ENCODE measurements around the gene SHISA8.

Gene SHISA8

GRCh38 chr22:41940832-41941765 is 26.2 kb upstream of the SHISA8 start:
- Mint-ChIP-seq H3K9me3 (no peaks in the 10 kb centered on the region), H3K27ac (peak overlapping the region; percentile 100), H3K27me3 (peaks cover 4 to 6% of the 10 kb centered on the region in 2 donors), H3K4me3 (peak overlapping the region; percentile 42 to 97), H3K4me1 (peaks cover 53 to 77% of the 10 kb centered on the region in 2 donors), H3K36me3 (peaks cover 46 to 68% of the 10 kb centered on the region in 2 donors)
- DNase-seq = peak; percentile 82
- ATAC-seq (replicated peaks) = peak; percentile 49 to 50

- Mint-ChIP-seq H3K4me3 (peak overlapping the region; percentile 94 to 97), H3K36me3 (peaks cover 42 to 69% of the 10 kb centered on the region in 2 donors), H3K4me1 (peaks cover 56 to 80% of the 10 kb centered on the region in 2 donors), H3K27ac (peak overlapping the region; percentile 100), H3K27me3 (no peaks in the 10 kb centered on the region), H3K9me3 (no peaks in the 10 kb centered on the region)
- DNase-seq (peak; percentile 96), ATAC-seq (replicated peaks) (peak; percentile 70 to 74)
Observed at GRCh38 chr22:41939981-41940831, 25.3 kb upstream of the SHISA8 start.

- Mint-ChIP-seq H3K27me3 (no peaks in the 10 kb centered on the region), H3K9me3 (no peaks in the 10 kb centered on the region), H3K36me3 (peaks cover 38 to 63% of the 10 kb centered on the region in 2 donors), H3K4me3 (peak overlapping the region in 1 of 2 donors; percentile 67), H3K27ac (peak overlapping the region; percentile 100), H3K4me1 (peaks cover 73 to 100% of the 10 kb centered on the region in 2 donors)
- DNase-seq = no peak
- ATAC-seq (replicated peaks) = no peak
Observed at GRCh38 chr22:41936894-41937169, 22.0 kb upstream of the SHISA8 start.

- Mint-ChIP-seq H3K4me3 (peak overlapping the region; percentile 67 to 73), H3K27ac (peak overlapping the region; percentile 100), H3K4me1 (peaks cover 69 to 96% of the 10 kb centered on the region in 2 donors), H3K27me3 (no peaks in the 10 kb centered on the region), H3K9me3 (no peaks in the 10 kb centered on the region), H3K36me3 (peaks cover 32 to 51% of the 10 kb centered on the region in 2 donors)
- ATAC-seq (replicated peaks) = no peak
- DNase-seq = no peak
Observed at GRCh38 chr22:41935509-41935908, 20.6 kb upstream of the SHISA8 start.

GRCh38 chr22:41935015-41935351 is 20.1 kb upstream of the SHISA8 start:
- Mint-ChIP-seq H3K4me3 (peak overlapping the region in 1 of 2 donors; percentile 37), H3K27ac (peak overlapping the region; percentile 100), H3K9me3 (no peaks in the 10 kb centered on the region), H3K36me3 (peaks cover 32 to 50% of the 10 kb centered on the region in 2 donors), H3K27me3 (no peaks in the 10 kb centered on the region), H3K4me1 (peaks cover 70 to 96% of the 10 kb centered on the region in 2 donors)
- DNase-seq (no peak), ATAC-seq (replicated peaks) (no peak)

GRCh38 chr22:41934284-41935014 is 19.6 kb upstream of the SHISA8 start:
- H3K27ac Mint-ChIP-seq = peak overlapping the region; percentile 100
- peak overlapping the region; percentile 37 to 64 for H3K4me3 Mint-ChIP-seq
- H3K36me3 Mint-ChIP-seq = peaks cover 30 to 45% of the 10 kb centered on the region in 2 donors
- no peaks in the 10 kb centered on the region for H3K9me3 Mint-ChIP-seq
- ATAC-seq (replicated peaks) (no peak), DNase-seq (no peak)
- peaks cover 68 to 96% of the 10 kb centered on the region in 2 donors for H3K4me1 Mint-ChIP-seq
- no peaks in the 10 kb centered on the region for H3K27me3 Mint-ChIP-seq

- Mint-ChIP-seq H3K4me1 (peaks cover 69 to 96% of the 10 kb centered on the region in 2 donors), H3K27me3 (no peaks in the 10 kb centered on the region), H3K27ac (peak overlapping the region; percentile 100), H3K9me3 (no peaks in the 10 kb centered on the region), H3K4me3 (peak overlapping the region in 1 of 2 donors; percentile 64), H3K36me3 (peaks cover 23 to 37% of the 10 kb centered on the region in 2 donors)
- DNase-seq = no peak
- ATAC-seq (replicated peaks) = no peak
Observed at GRCh38 chr22:41933411-41934177, 18.7 kb upstream of the SHISA8 start.

- DNase-seq = no peak
- Mint-ChIP-seq H3K36me3 (peaks cover 14 to 29% of the 10 kb centered on the region in 2 donors), H3K4me1 (peaks cover 75 to 96% of the 10 kb centered on the region in 2 donors), H3K4me3 (peak overlapping the region; percentile 59 to 61), H3K9me3 (no peaks in the 10 kb centered on the region), H3K27me3 (no peaks in the 10 kb centered on the region), H3K27ac (peak overlapping the region; percentile 85)
- ATAC-seq (replicated peaks) = no peak
Observed at GRCh38 chr22:41932353-41932752, 17.5 kb upstream of the SHISA8 start.

- no peaks in the 10 kb centered on the region for H3K27me3 Mint-ChIP-seq
- DNase-seq (peak; percentile 82), ATAC-seq (replicated peaks) (peak; percentile 40 to 50)
- peak overlapping the region; percentile 31 to 59 for H3K4me3 Mint-ChIP-seq
- H3K36me3 Mint-ChIP-seq = peaks cover 10 to 23% of the 10 kb centered on the region in 2 donors
- peaks cover 73 to 96% of the 10 kb centered on the region in 2 donors for H3K4me1 Mint-ChIP-seq
- no peaks in the 10 kb centered on the region for H3K9me3 Mint-ChIP-seq
- peak overlapping the region; percentile 85 for H3K27ac Mint-ChIP-seq
Observed at GRCh38 chr22:41931701-41932269, 16.9 kb upstream of the SHISA8 start.

- Mint-ChIP-seq H3K4me1 (peaks cover 59 to 88% of the 10 kb centered on the region in 2 donors), H3K27me3 (no peaks in the 10 kb centered on the region), H3K9me3 (no peaks in the 10 kb centered on the region), H3K27ac (peak overlapping the region; percentile 97), H3K36me3 (peaks cover 16 to 21% of the 10 kb centered on the region in 2 donors), H3K4me3 (peak overlapping the region; percentile 66 to 74)
- ATAC-seq (replicated peaks) (no peak), DNase-seq (no peak)
Observed at GRCh38 chr22:41929418-41929810, 14.5 kb upstream of the SHISA8 start.

- DNase-seq (no peak), ATAC-seq (replicated peaks) (no peak)
- Mint-ChIP-seq H3K4me3 (peak overlapping the region; percentile 66 to 74), H3K4me1 (peaks cover 55 to 83% of the 10 kb centered on the region in 2 donors), H3K9me3 (no peaks in the 10 kb centered on the region), H3K27me3 (no peaks in the 10 kb centered on the region), H3K27ac (peak overlapping the region; percentile 97), H3K36me3 (peaks cover 16 to 21% of the 10 kb centered on the region in 2 donors)
Observed at GRCh38 chr22:41928593-41929417, 13.9 kb upstream of the SHISA8 start.

- DNase-seq (no peak), ATAC-seq (replicated peaks) (no peak)
- Mint-ChIP-seq H3K4me3 (peak overlapping the region; percentile 84 to 100), H3K36me3 (peaks cover 22 to 26% of the 10 kb centered on the region in 2 donors), H3K27ac (peak overlapping the region; percentile 97), H3K4me1 (peaks cover 55 to 83% of the 10 kb centered on the region in 2 donors), H3K27me3 (no peaks in the 10 kb centered on the region), H3K9me3 (no peaks in the 10 kb centered on the region)
Observed at GRCh38 chr22:41927813-41928212, 12.9 kb upstream of the SHISA8 start.

Data from stimulated activated naive B cell treated with anti-CD40 and anti-IgM and Interleukin-4, amounts not matched to agents 10 μg/mL and 1 μg/mL and 100 μg/mL, for 72 hours (primary cell).